HCT116 (cell line): ENCODE data around the gene CBL. TPM values are rescaled to one million over a fixed set of nuclear protein-coding genes. Genes with fewer than 3 reads are reported as not detected.

Experiments
- ATAC-seq: fragments of 200-7000 bp; cut with Tn5 transposase; 2 replicates; pipeline ENCODE4 v1.9.1; 2020; ENCODE audit warnings: mild to moderate bottlenecking, moderate library complexity
- BruUV-seq: library from RNA; stranded (reverse); fragments of 400-500 nt; replicated peaks from 2 replicates; lab custom pipeline; 2021; lab: Mats Ljungman, UMichigan
- CTCF ChIA-PET: fragments of 300-600 bp; sonication (Branson Sonifier 250); formaldehyde crosslinking; loops from one replicate; lab custom pipeline; 2021; ENCODE audit warnings: antibody characterized with exemption; lab: Charles Lee
- POLR2A ChIA-PET: fragments of 300-600, 350-600 bp; sonication (Branson Sonifier 250); formaldehyde crosslinking; loops from one replicate; lab custom pipeline; 2021; ENCODE audit warnings: antibody characterized with exemption; lab: Charles Lee
- RAD21 ChIA-PET, 2 experiments: fragments of 300-600 bp; sonication (Branson Sonifier 250); formaldehyde crosslinking; loops; one replicate each; lab custom pipeline; 2023; ENCODE audit warnings: low total read pairs in 2 of 2; ENCODE audit not compliant: uncharacterized antibody in 2 of 2, unreplicated experiment in 2 of 2, low non-redundant PET in 1 of 2; lab: Charles Lee
- DNase-seq: peaks from one replicate; pipeline ENCODE4 v3.0.0-alpha.2; 2010; ENCODE audit warnings: low read depth, low spot score
- H2AFZ ChIP-seq: fragments of 200-600 bp; shearing (Covaris generic), sonication (generic); 2 replicates; pipeline ENCODE4 v1.6.1; 2017; ENCODE audit warnings: low read depth, mixed run types, mixed read lengths, antibody characterized with exemption, low read length; ENCODE audit not compliant: poor library complexity, severe bottlenecking
- H3K27ac ChIP-seq: 2 replicates; pipeline ENCODE4 v1.5.1; 2012; ENCODE audit warnings: low read depth, low read length
- H3K27me3 ChIP-seq: fragments of 200-600 bp; sonication (generic); 2 replicates; pipeline ENCODE4 v1.6.1; 2016; ENCODE audit warnings: mixed run types, low read length, mixed read lengths; ENCODE audit not compliant: insufficient read depth
- H3K36me3 ChIP-seq, 2 experiments: fragments of 200-500 bp in 1 of 2; fragments of 200-600 bp in 1 of 2; sonication (Bioruptor generic) in 1 of 2; sonication (generic) in 1 of 2; 2 replicates each; pipeline versions ENCODE4 v1.5.1 to v1.6.1; 2014 to 2016; ENCODE audit warnings: low read length in 2 of 2, inconsistent platforms in 1 of 2, mixed read lengths in 1 of 2, mixed run types in 1 of 2; ENCODE audit not compliant: insufficient read depth in 2 of 2, control insufficient read depth in 1 of 2
- H3K4me1 ChIP-seq, 2 experiments: fragments of 200-600 bp in 1 of 2; sonication (generic) in 1 of 2; 2 replicates each; pipeline versions ENCODE4 v1.5.1 to v1.6.1; 2012 to 2017; ENCODE audit warnings: low read length in 2 of 2, inconsistent platforms in 1 of 2, mild to moderate bottlenecking in 1 of 2, mixed read lengths in 1 of 2, mixed run types in 1 of 2, moderate library complexity in 1 of 2; ENCODE audit not compliant: insufficient read depth in 2 of 2, control insufficient read depth in 1 of 2
- H3K4me2 ChIP-seq: fragments of 200-600 bp; sonication (generic); 2 replicates; pipeline ENCODE4 v1.6.1; 2017; ENCODE audit warnings: mixed run types, low read length, mixed read lengths
- H3K4me3 ChIP-seq, 2 experiments: fragments of 200-600 bp in 1 of 2; sonication (generic) in 1 of 2; replicated peaks in 1 of 2; 2 replicates each; pipeline ENCODE4 v1.5.1; 2011 to 2016; ENCODE audit warnings: low read length in 2 of 2, control low read depth in 1 of 2, low read depth in 1 of 2, mild to moderate bottlenecking in 1 of 2, mixed read lengths in 1 of 2, mixed run types in 1 of 2
- H3K79me2 ChIP-seq: fragments of 200-600 bp; sonication (generic); 2 replicates; pipeline ENCODE4 v1.6.1; 2017; ENCODE audit warnings: mild to moderate bottlenecking, mixed run types, low read length, moderate library complexity, mixed read lengths; ENCODE audit not compliant: insufficient read depth
- H3K9ac ChIP-seq: fragments of 200-600 bp; sonication (generic); 2 replicates; pipeline ENCODE4 v1.6.1; 2016; ENCODE audit warnings: low read length, mixed read lengths
- H3K9me2 ChIP-seq: fragments of 200-600 bp; sonication (generic), shearing (Covaris generic); 2 replicates; pipeline ENCODE4 v1.6.1; 2017; ENCODE audit warnings: mixed run types, mild to moderate bottlenecking, moderate library complexity; ENCODE audit not compliant: insufficient read depth
- H3K9me3 ChIP-seq, 2 experiments: fragments of 200-500 bp in 1 of 2; fragments of 200-600 bp in 1 of 2; sonication (Bioruptor generic) in 1 of 2; sonication (generic) in 1 of 2; 2 replicates each; pipeline ENCODE4 v1.6.1; 2014 to 2017; ENCODE audit warnings: low read length in 2 of 2, mixed read lengths in 2 of 2, inconsistent platforms in 1 of 2, low read depth in 1 of 2, mild to moderate bottlenecking in 1 of 2, mixed run types in 1 of 2, moderate library complexity in 1 of 2; ENCODE audit not compliant: control insufficient read depth in 1 of 2, insufficient read depth in 1 of 2
- H4K20me1 ChIP-seq: fragments of 200-600 bp; sonication (generic), shearing (Covaris generic); 2 replicates; pipeline ENCODE4 v1.6.1; 2017; ENCODE audit warnings: mixed run types, mild to moderate bottlenecking, moderate library complexity; ENCODE audit not compliant: insufficient read depth
- CBX3 ChIP-seq: IDR thresholded peaks from 2 replicates; pipeline ENCODE4 v1.6.1; 2012; ENCODE audit warnings: low read depth
- EGR1 ChIP-seq: IDR thresholded peaks from 2 replicates; pipeline ENCODE4 v1.6.1; 2012; ENCODE audit warnings: low read depth
- EZH2 ChIP-seq: fragments of 200-600 bp; sonication (generic); IDR thresholded peaks from 2 replicates; pipeline ENCODE4 v1.6.1; 2017; ENCODE audit warnings: antibody characterized with exemption, mixed run types
- EZH2phosphoT487 ChIP-seq: fragments of 200-600 bp; IDR thresholded peaks from 2 replicates; pipeline ENCODE4 v1.6.1; 2018; ENCODE audit warnings: antibody characterized with exemption, borderline replicate concordance
- FOSL1 ChIP-seq: IDR thresholded peaks from 2 replicates; pipeline ENCODE4 v1.6.1; 2012; ENCODE audit warnings: low read depth
- RAD21 ChIP-seq: IDR thresholded peaks from 2 replicates; pipeline ENCODE4 v1.6.1; 2012; ENCODE audit warnings: low read depth, mild to moderate bottlenecking
- SIN3A ChIP-seq: IDR thresholded peaks from 2 replicates; pipeline ENCODE4 v1.6.1; 2012; ENCODE audit warnings: low read depth
- SRF ChIP-seq: IDR thresholded peaks from 2 replicates; pipeline ENCODE4 v1.6.1; 2012; ENCODE audit warnings: low read depth
- YY1 ChIP-seq: IDR thresholded peaks from 2 replicates; pipeline ENCODE4 v1.6.1; 2011; ENCODE audit warnings: low read length, low read depth, moderate library complexity, mild to moderate bottlenecking; ENCODE audit not compliant: insufficient replicate concordance; ENCODE audit errors: extremely low read depth
- ZNF274 ChIP-seq: fragments of 200-500 bp; sonication (Bioruptor generic); IDR thresholded peaks from 2 replicates; pipeline ENCODE4 v1.6.1; 2014; ENCODE audit warnings: mild to moderate bottlenecking, low read depth, low read length, inconsistent platforms
- intact Hi-C: fragments of 100-400 bp; cut with micrococcal nuclease; formaldehyde crosslinking; loops from 2 replicates; pipeline ENCODE4 v1.10.0; 2022
- total RNA-seq: library from RNA; stranded (reverse); gene quantifications from one replicate; pipeline ENCODE4 v1.2.1, GENCODE V29; 2021; ENCODE audit not compliant: unreplicated experiment
- TF ChIP-seq, protein P1 (sequence below): IDR thresholded peaks from 2 replicates; pipeline ENCODE4 v1.6.1; 2012
- TF ChIP-seq, protein P2 (sequence below): IDR thresholded peaks from 2 replicates; pipeline ENCODE4 v1.6.1; 2011; ENCODE audit warnings: mild to moderate bottlenecking, low read length, moderate library complexity; ENCODE audit not compliant: insufficient replicate concordance; ENCODE audit errors: extremely low read depth
- TF ChIP-seq, protein P3 (sequence below): IDR thresholded peaks from 2 replicates; pipeline ENCODE4 v1.6.1; 2012; ENCODE audit warnings: low read depth

Gene CBL
- total RNA-seq, 1 experiment from 2014 or later: 31.1 TPM

DNA sequence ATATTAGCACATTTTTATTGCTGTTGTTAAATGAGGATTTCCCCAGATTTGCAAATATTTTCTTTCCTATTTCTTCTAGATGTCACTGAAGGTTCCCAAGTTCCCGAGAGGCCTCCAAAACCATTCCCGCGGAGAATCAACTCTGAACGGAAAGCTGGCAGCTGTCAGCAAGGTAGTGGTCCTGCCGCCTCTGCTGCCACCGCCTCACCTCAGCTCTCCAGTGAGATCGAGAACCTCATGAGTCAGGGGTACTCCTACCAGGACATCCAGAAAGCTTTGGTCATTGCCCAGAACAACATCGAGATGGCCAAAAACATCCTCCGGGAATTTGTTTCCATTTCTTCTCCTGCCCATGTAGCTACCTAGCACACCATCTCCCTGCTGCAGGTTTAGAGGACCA, 93.3 kb downstream of the CBL start:
- Histone ChIP-seq H3K27me3 (no peaks in the 10 kb centered on the region), H3K9ac (no peak overlapping the region), H3K9me2 (no peaks in the 10 kb centered on the region), H2AFZ (no peak overlapping the region), H3K27ac (no peak overlapping the region), H3K36me3 (peaks cover 24 to 34% of the 10 kb centered on the region in 2 experiments), H3K9me3 (no peaks in the 10 kb centered on the region), H3K4me3 (no peak overlapping the region), H3K4me2 (no peak overlapping the region), H3K79me2 (no peaks in the 10 kb centered on the region), H3K4me1 (peaks cover 0 to 4% of the 10 kb centered on the region in 2 experiments; a peak in 2 of 4 replicates), H4K20me1 (no peaks in the 10 kb centered on the region)
- ChIA-PET CTCF (no interaction called here), RAD21 (no interaction called here), POLR2A (no interaction called here)
- no peak for TF ChIP-seq FOSL1
- TF ChIP-seq SRF: no peak
- no peak for TF ChIP-seq EZH2
- no peak for TF ChIP-seq CBX3
- no peak for TF ChIP-seq RAD21
- no peak for TF ChIP-seq EGR1
- TF ChIP-seq YY1: no peak
- no TSS peak for BruUV-seq
- no peak for DNase-seq
- ATAC-seq: no peak
- intact Hi-C loops: loop anchor here (10.0 kb wide), 1 partner anchor 195 kb away; the partner anchor contains the start of genes C2CD2L and DPAGT1

DNA sequence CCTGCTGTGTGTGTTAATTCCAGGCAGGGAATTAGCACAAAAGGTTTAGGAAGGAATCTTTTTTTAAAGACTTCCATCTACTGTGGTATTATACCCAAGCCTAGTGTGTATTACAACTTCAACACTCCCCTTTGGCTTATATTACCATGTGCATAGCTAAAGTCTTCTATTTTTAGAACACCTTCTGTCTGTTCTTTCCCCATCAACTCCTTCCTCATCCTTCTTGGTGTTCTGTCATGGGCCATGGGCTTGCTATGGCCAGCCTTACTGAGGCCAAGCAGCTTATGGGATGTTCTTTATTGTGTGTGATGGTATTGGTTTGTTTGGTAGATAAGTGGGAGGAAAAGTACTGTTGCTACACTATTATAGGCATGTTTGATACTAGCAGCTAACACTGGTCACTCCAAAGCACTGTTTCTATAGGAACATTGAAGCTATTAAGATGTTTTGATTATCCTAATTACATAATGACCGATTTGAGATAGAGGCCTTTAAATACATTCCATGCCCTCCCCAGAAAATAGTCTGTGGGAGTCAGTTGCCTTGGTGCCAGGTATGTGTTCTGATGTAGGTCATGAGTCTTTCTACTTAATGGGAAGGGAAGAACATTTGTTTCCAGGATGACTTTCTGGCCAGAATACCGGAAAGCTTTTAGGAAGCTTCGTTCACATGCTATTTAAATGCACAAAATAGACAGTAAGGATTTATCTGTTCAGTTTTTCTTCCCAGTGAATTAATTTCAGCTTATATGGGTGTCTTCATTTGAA, 94.2 kb downstream of the CBL start:
- no peak overlapping the region for H3K4me3 ChIP-seq
- H3K27me3 ChIP-seq: no peaks in the 10 kb centered on the region
- RAD21 ChIA-PET: no interaction called here
- H3K79me2 ChIP-seq: no peaks in the 10 kb centered on the region
- no peaks in the 10 kb centered on the region for H3K9me2 ChIP-seq
- H3K9ac ChIP-seq: no peak overlapping the region
- POLR2A ChIA-PET: no interaction called here
- no peak overlapping the region for H2AFZ ChIP-seq
- no peaks in the 10 kb centered on the region for H3K4me1 ChIP-seq
- intact Hi-C loops: no loop called here
- H4K20me1 ChIP-seq: no peaks in the 10 kb centered on the region
- no peak for DNase-seq
- no peaks in the 10 kb centered on the region for H3K9me3 ChIP-seq
- H3K27ac ChIP-seq: no peak overlapping the region
- CTCF ChIA-PET: no interaction called here
- no TSS peak for BruUV-seq
- H3K4me2 ChIP-seq: no peak overlapping the region
- no peak for ATAC-seq
- peaks cover 24 to 34% of the 10 kb centered on the region in 2 experiments for H3K36me3 ChIP-seq
- no peak for TF ChIP-seq RAD21
- TF ChIP-seq, protein P1, sequence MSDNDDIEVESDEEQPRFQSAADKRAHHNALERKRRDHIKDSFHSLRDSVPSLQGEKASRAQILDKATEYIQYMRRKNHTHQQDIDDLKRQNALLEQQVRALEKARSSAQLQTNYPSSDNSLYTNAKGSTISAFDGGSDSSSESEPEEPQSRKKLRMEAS: no peak
- no peak for TF ChIP-seq YY1
- TF ChIP-seq EZH2phosphoT487: no peak
- TF ChIP-seq, protein P2, sequence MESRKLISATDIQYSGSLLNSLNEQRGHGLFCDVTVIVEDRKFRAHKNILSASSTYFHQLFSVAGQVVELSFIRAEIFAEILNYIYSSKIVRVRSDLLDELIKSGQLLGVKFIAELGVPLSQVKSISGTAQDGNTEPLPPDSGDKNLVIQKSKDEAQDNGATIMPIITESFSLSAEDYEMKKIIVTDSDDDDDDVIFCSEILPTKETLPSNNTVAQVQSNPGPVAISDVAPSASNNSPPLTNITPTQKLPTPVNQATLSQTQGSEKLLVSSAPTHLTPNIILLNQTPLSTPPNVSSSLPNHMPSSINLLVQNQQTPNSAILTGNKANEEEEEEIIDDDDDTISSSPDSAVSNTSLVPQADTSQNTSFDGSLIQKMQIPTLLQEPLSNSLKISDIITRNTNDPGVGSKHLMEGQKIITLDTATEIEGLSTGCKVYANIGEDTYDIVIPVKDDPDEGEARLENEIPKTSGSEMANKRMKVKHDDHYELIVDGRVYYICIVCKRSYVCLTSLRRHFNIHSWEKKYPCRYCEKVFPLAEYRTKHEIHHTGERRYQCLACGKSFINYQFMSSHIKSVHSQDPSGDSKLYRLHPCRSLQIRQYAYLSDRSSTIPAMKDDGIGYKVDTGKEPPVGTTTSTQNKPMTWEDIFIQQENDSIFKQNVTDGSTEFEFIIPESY: no peak
- TF ChIP-seq, protein P3, sequence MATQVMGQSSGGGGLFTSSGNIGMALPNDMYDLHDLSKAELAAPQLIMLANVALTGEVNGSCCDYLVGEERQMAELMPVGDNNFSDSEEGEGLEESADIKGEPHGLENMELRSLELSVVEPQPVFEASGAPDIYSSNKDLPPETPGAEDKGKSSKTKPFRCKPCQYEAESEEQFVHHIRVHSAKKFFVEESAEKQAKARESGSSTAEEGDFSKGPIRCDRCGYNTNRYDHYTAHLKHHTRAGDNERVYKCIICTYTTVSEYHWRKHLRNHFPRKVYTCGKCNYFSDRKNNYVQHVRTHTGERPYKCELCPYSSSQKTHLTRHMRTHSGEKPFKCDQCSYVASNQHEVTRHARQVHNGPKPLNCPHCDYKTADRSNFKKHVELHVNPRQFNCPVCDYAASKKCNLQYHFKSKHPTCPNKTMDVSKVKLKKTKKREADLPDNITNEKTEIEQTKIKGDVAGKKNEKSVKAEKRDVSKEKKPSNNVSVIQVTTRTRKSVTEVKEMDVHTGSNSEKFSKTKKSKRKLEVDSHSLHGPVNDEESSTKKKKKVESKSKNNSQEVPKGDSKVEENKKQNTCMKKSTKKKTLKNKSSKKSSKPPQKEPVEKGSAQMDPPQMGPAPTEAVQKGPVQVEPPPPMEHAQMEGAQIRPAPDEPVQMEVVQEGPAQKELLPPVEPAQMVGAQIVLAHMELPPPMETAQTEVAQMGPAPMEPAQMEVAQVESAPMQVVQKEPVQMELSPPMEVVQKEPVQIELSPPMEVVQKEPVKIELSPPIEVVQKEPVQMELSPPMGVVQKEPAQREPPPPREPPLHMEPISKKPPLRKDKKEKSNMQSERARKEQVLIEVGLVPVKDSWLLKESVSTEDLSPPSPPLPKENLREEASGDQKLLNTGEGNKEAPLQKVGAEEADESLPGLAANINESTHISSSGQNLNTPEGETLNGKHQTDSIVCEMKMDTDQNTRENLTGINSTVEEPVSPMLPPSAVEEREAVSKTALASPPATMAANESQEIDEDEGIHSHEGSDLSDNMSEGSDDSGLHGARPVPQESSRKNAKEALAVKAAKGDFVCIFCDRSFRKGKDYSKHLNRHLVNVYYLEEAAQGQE: no peak
- TF ChIP-seq SIN3A: no peak
- TF ChIP-seq SRF: no peak
- TF ChIP-seq ZNF274: no peak
